Gastrocnemius medialis (tissue), 4 donors: Measurements from ENCODE around the gene JCAD. TPM values are rescaled to one million over a fixed set of nuclear protein-coding genes. Genes with fewer than 3 reads are reported as not detected.

Experiments
- ATAC-seq, 2 donors: fragments of 150-250 bp; one replicate each; pipeline ENCODE4 v1.9.1; 2016
- DNase-seq, 2 donors: peaks; one replicate each; pipeline ENCODE4 v3.0.0-alpha.2; 2019
- H3K27ac ChIP-seq, 4 donors: fragments of 200-600 bp; sonication (generic); 1 replicate in 1 of 4; 2 replicates in 3 of 4; pipeline ENCODE4 v1.5.1; 2016 to 2018; ENCODE audit warnings: mild to moderate bottlenecking in 2 of 4, moderate library complexity in 1 of 4
- H3K27me3 ChIP-seq, 3 donors: fragments of 200-600 bp; sonication (generic) in 2 of 3; 1 replicate in 1 of 3; 2 replicates in 2 of 3; pipeline versions ENCODE4 v1.5.1 to v1.6.0; 2016 to 2019; ENCODE audit warnings: mild to moderate bottlenecking in 1 of 3, moderate library complexity in 1 of 3
- H3K36me3 ChIP-seq, 2 donors: fragments of 200-600 bp; sonication (generic) in 1 of 2; one replicate each; pipeline ENCODE4 v1.5.1; 2017 to 2018
- H3K4me1 ChIP-seq, 2 donors: fragments of 200-600 bp; sonication (generic) in 1 of 2; one replicate each; pipeline ENCODE4 v1.5.1; 2016 to 2017; ENCODE audit warnings: mild to moderate bottlenecking in 2 of 2
- H3K4me3 ChIP-seq, 4 donors: fragments of 200-600 bp; sonication (generic) in 3 of 4; 1 replicate in 1 of 4; 2 replicates in 3 of 4; pipeline ENCODE4 v1.5.1; 2016 to 2019; ENCODE audit warnings: mild to moderate bottlenecking in 2 of 4
- H3K9me3 ChIP-seq, 3 donors: fragments of 200-600 bp; sonication (generic) in 2 of 3; 1 replicate in 1 of 3; 2 replicates in 2 of 3; pipeline ENCODE4 v1.5.1; 2016 to 2019
- CTCF ChIP-seq, 5 experiments: fragments of 450-650 bp in 3 of 5; fragments of 200-600 bp in 2 of 5; sonication (generic) in 2 of 5; IDR thresholded peaks in 4 of 5; conservative IDR thresholded peaks in 1 of 5; 1 replicate in 4 of 5; 2 replicates in 1 of 5; pipeline ENCODE4 v1.5.1; 2016 to 2019; ENCODE audit warnings: antibody characterized with exemption in 5 of 5, mild to moderate bottlenecking in 3 of 5, moderate library complexity in 3 of 5
- POLR2A ChIP-seq, 2 donors: fragments of 450-650 bp; IDR thresholded peaks; one replicate each; pipeline ENCODE4 v1.6.1; 2017; ENCODE audit warnings: antibody characterized with exemption in 2 of 2, mild to moderate bottlenecking in 2 of 2, moderate library complexity in 2 of 2
- in situ Hi-C, 4 donors: fragments of 200-750 bp; cut with MboI; loops; one replicate each; pipeline versions ENCODE4 v1.15.0 to v1.8.0; 2017; ENCODE audit warnings: low sequenced_read_pairs in 4 of 4
- intact Hi-C: fragments of 100-400 bp; cut with DNase I; formaldehyde crosslinking; loops from one replicate; pipeline ENCODE4 v1.15.1; 2023; ENCODE audit warnings: low total_unique reads
- total RNA-seq, 4 donors: library from RNA; depleted of rRNA; stranded (reverse); fragments of >200 nt; gene quantifications; one replicate each; pipeline versions ENCODE4 v1.1.0 to v1.2.3, GENCODE V29; 2016

The JCAD gene
- total RNA-seq, 4 donors from 2014 or later: 6.0 to 12.1 (median 6.5) TPM

GRCh38 chr10:30073045-30073766, 13.8 kb upstream of the JCAD start:
- in situ Hi-C loops: no loop called here
- no peaks in the 10 kb centered on the region for H3K27me3 ChIP-seq
- H3K4me3 ChIP-seq: no peak overlapping the region
- no peak for DNase-seq
- H3K4me1 ChIP-seq: no peaks in the 10 kb centered on the region
- TF ChIP-seq POLR2A (IDR thresholded peaks at IDR 0.05): no peak
- TF ChIP-seq CTCF (IDR thresholded peaks at IDR 0.05 in 4 of 5, conservative IDR thresholded peaks at IDR 0.05 in 1 of 5): no peak
- no peaks in the 10 kb centered on the region for H3K9me3 ChIP-seq
- no peak for ATAC-seq
- intact Hi-C loops: no loop called here
- H3K27ac ChIP-seq: no peak overlapping the region
- no peaks in the 10 kb centered on the region for H3K36me3 ChIP-seq

GRCh38 chr10:30072068-30072467, 12.7 kb upstream of the JCAD start:
- H3K27ac ChIP-seq: no peak overlapping the region
- H3K27me3 ChIP-seq: no peaks in the 10 kb centered on the region
- ATAC-seq (no peak), DNase-seq (no peak)
- no peak for TF ChIP-seq POLR2A (IDR thresholded peaks at IDR 0.05)
- TF ChIP-seq CTCF (IDR thresholded peaks at IDR 0.05 in 4 of 5, conservative IDR thresholded peaks at IDR 0.05 in 1 of 5): no peak
- no peaks in the 10 kb centered on the region for H3K36me3 ChIP-seq
- no peak overlapping the region for H3K4me3 ChIP-seq
- in situ Hi-C loops: no loop called here
- no peaks in the 10 kb centered on the region for H3K9me3 ChIP-seq
- intact Hi-C loops: no loop called here
- no peaks in the 10 kb centered on the region for H3K4me1 ChIP-seq

- TF ChIP-seq POLR2A (IDR thresholded peaks at IDR 0.05) (no peak), CTCF (IDR thresholded peaks at IDR 0.05 in 4 of 5, conservative IDR thresholded peaks at IDR 0.05 in 1 of 5) (no peak)
- Histone ChIP-seq H3K4me1 (no peaks in the 10 kb centered on the region), H3K4me3 (no peak overlapping the region), H3K27me3 (no peaks in the 10 kb centered on the region), H3K36me3 (no peaks in the 10 kb centered on the region), H3K9me3 (no peaks in the 10 kb centered on the region), H3K27ac (no peak overlapping the region)
- no peak for DNase-seq
- intact Hi-C loops (no loop called here), in situ Hi-C loops (no loop called here)
- no peak for ATAC-seq
Measured at GRCh38 chr10:30070001-30070685, 10.8 kb upstream of the JCAD start.

- DNase-seq (no peak), ATAC-seq (no peak)
- Histone ChIP-seq H3K9me3 (no peaks in the 10 kb centered on the region), H3K27ac (no peak overlapping the region), H3K4me3 (no peak overlapping the region), H3K36me3 (no peaks in the 10 kb centered on the region), H3K27me3 (no peaks in the 10 kb centered on the region), H3K4me1 (no peaks in the 10 kb centered on the region)
- in situ Hi-C loops: no loop called here
- no peak for TF ChIP-seq CTCF (IDR thresholded peaks at IDR 0.05 in 4 of 5, conservative IDR thresholded peaks at IDR 0.05 in 1 of 5)
- no peak for TF ChIP-seq POLR2A (IDR thresholded peaks at IDR 0.05)
- intact Hi-C loops: loop anchor here (10.0 kb wide), 2 partner anchors 116 to 166 kb away; no protein-coding TSS in a partner anchor
Measured at GRCh38 chr10:30068492-30069223, 9.3 kb upstream of the JCAD start.
